Measurements from ENCODE around the gene SLC25A52.
A peak's percentile ranks its signal among the peaks of the same experiment; 100 is the strongest.
"Not testable (repeated sequence)": the region's sequence is repeated elsewhere in the genome, so short reads cannot be mapped to it uniquely, and the experiment has no call there.

Gene SLC25A52

GRCh38 chr18:31731628-31732027 is 29.1 kb downstream of the SLC25A52 start:
- no peak overlapping the region for H2AFZ ChIP-seq (ENCODE audit: low read depth)
- TF ChIP-seq CTCF (conservative IDR thresholded peaks at IDR 0.05; ENCODE audit: low read depth, low read length) = no peak
- no peak overlapping the region for H3K4me3 ChIP-seq (IDR thresholded peaks at IDR 0.05; ENCODE audit: insufficient read depth, low read depth, low read length)
- H3K9ac ChIP-seq = no peak overlapping the region
- no peak overlapping the region for H3K27ac ChIP-seq
- H3K27me3 ChIP-seq (ENCODE audit: insufficient read depth, low read depth) = no peaks in the 10 kb centered on the region
- H3K79me2 ChIP-seq (ENCODE audit: insufficient read depth, low read depth) = no peaks in the 10 kb centered on the region
- H3K4me1 ChIP-seq (ENCODE audit: low read depth, poor library complexity, severe bottlenecking) = no peaks in the 10 kb centered on the region
- no peak overlapping the region for H3K4me2 ChIP-seq
- no peaks in the 10 kb centered on the region for H4K20me1 ChIP-seq (ENCODE audit: insufficient read depth)
- H3K36me3 ChIP-seq (ENCODE audit: insufficient read depth) = no peaks in the 10 kb centered on the region

- H3K4me1 ChIP-seq (ENCODE audit: low read depth, poor library complexity, severe bottlenecking); H3K4me2 ChIP-seq; H3K36me3 ChIP-seq (ENCODE audit: insufficient read depth); H3K9ac ChIP-seq; H3K79me2 ChIP-seq (ENCODE audit: insufficient read depth, low read depth); H4K20me1 ChIP-seq (ENCODE audit: insufficient read depth); H3K4me3 ChIP-seq (IDR thresholded peaks at IDR 0.05; ENCODE audit: insufficient read depth, low read depth, low read length); H2AFZ ChIP-seq (ENCODE audit: low read depth); H3K27me3 ChIP-seq (ENCODE audit: insufficient read depth, low read depth); H3K27ac ChIP-seq: not testable (repeated sequence)
Measured at GRCh38 chr18:31729196-31729595, 31.5 kb downstream of the SLC25A52 start.

GRCh38 chr18:31723990-31724711 is 36.5 kb downstream of the SLC25A52 start:
- no peak overlapping the region for H3K9ac ChIP-seq
- H3K79me2 ChIP-seq (ENCODE audit: insufficient read depth, low read depth) = no peaks in the 10 kb centered on the region
- H3K27me3 ChIP-seq (ENCODE audit: insufficient read depth, low read depth) = no peaks in the 10 kb centered on the region
- no peak overlapping the region for H3K27ac ChIP-seq
- H3K4me2 ChIP-seq = no peak overlapping the region
- no peaks in the 10 kb centered on the region for H4K20me1 ChIP-seq (ENCODE audit: insufficient read depth)
- no peak overlapping the region for H3K4me3 ChIP-seq (IDR thresholded peaks at IDR 0.05; ENCODE audit: insufficient read depth, low read depth, low read length)
- no peaks in the 10 kb centered on the region for H3K4me1 ChIP-seq (ENCODE audit: low read depth, poor library complexity, severe bottlenecking)
- H2AFZ ChIP-seq (ENCODE audit: low read depth) = no peak overlapping the region
- no peaks in the 10 kb centered on the region for H3K36me3 ChIP-seq (ENCODE audit: insufficient read depth)
- no peak for TF ChIP-seq CTCF (conservative IDR thresholded peaks at IDR 0.05; ENCODE audit: low read depth, low read length)

- no peaks in the 10 kb centered on the region for H3K79me2 ChIP-seq (ENCODE audit: insufficient read depth, low read depth)
- H3K4me3 ChIP-seq (IDR thresholded peaks at IDR 0.05; ENCODE audit: insufficient read depth, low read depth, low read length) = no peak overlapping the region
- no peaks in the 10 kb centered on the region for H4K20me1 ChIP-seq (ENCODE audit: insufficient read depth)
- TF ChIP-seq CTCF (conservative IDR thresholded peaks at IDR 0.05; ENCODE audit: low read depth, low read length) = no peak
- H3K27me3 ChIP-seq (ENCODE audit: insufficient read depth, low read depth) = no peaks in the 10 kb centered on the region
- H3K9ac ChIP-seq = no peak overlapping the region
- no peak overlapping the region for H3K4me2 ChIP-seq
- no peak overlapping the region for H3K27ac ChIP-seq
- H3K36me3 ChIP-seq (ENCODE audit: insufficient read depth) = no peaks in the 10 kb centered on the region
- no peaks in the 10 kb centered on the region for H3K4me1 ChIP-seq (ENCODE audit: low read depth, poor library complexity, severe bottlenecking)
- H2AFZ ChIP-seq (ENCODE audit: low read depth) = no peak overlapping the region
Measured at GRCh38 chr18:31723639-31723989, 37.1 kb downstream of the SLC25A52 start.

GRCh38 chr18:31722369-31722957 is 38.2 kb downstream of the SLC25A52 start:
- H2AFZ ChIP-seq (ENCODE audit: low read depth) = no peak overlapping the region
- no peaks in the 10 kb centered on the region for H4K20me1 ChIP-seq (ENCODE audit: insufficient read depth)
- no peak overlapping the region for H3K4me3 ChIP-seq (IDR thresholded peaks at IDR 0.05; ENCODE audit: insufficient read depth, low read depth, low read length)
- no peak overlapping the region for H3K27ac ChIP-seq
- H3K79me2 ChIP-seq (ENCODE audit: insufficient read depth, low read depth) = no peaks in the 10 kb centered on the region
- no peak overlapping the region for H3K9ac ChIP-seq
- H3K36me3 ChIP-seq (ENCODE audit: insufficient read depth) = no peaks in the 10 kb centered on the region
- no peak overlapping the region for H3K4me2 ChIP-seq
- peak; percentile 96 for TF ChIP-seq CTCF (conservative IDR thresholded peaks at IDR 0.05; ENCODE audit: low read depth, low read length)
- H3K4me1 ChIP-seq (ENCODE audit: low read depth, poor library complexity, severe bottlenecking) = no peaks in the 10 kb centered on the region
- H3K27me3 ChIP-seq (ENCODE audit: insufficient read depth, low read depth) = no peaks in the 10 kb centered on the region
